Hepatocyte (in vitro differentiated cells): ENCODE measurements around the gene ATP6V0A1. TPM values are rescaled to one million over a fixed set of nuclear protein-coding genes. Genes with fewer than 3 reads are reported as not detected.

Experiments
- DNase-seq: peaks from one replicate; pipeline ENCODE4 v3.0.0-alpha.2; 2016; ENCODE audit warnings: low spot score
- H2AFZ ChIP-seq: fragments of 200-600 bp; sonication (generic); 2 replicates; pipeline ENCODE4 v1.6.0; 2016; ENCODE audit warnings: antibody characterized with exemption, mild to moderate bottlenecking
- H3K27ac ChIP-seq: fragments of 200-600 bp; sonication (generic); 2 replicates; pipeline ENCODE4 v1.5.1; 2016; ENCODE audit warnings: mild to moderate bottlenecking
- H3K27me3 ChIP-seq: fragments of 200-600 bp; sonication (generic); 2 replicates; pipeline ENCODE4 v1.6.1; 2016
- H3K36me3 ChIP-seq: fragments of 200-600 bp; sonication (generic); replicated peaks from 2 replicates; pipeline ENCODE4 v1.5.1; 2016; ENCODE audit warnings: low read depth; ENCODE audit not compliant: insufficient read depth
- H3K4me1 ChIP-seq: fragments of 200-600 bp; sonication (generic); 2 replicates; pipeline ENCODE4 v1.5.1; 2016; ENCODE audit warnings: mild to moderate bottlenecking, moderate library complexity; ENCODE audit not compliant: insufficient read depth
- H3K4me2 ChIP-seq: fragments of 200-600 bp; sonication (generic); 2 replicates; pipeline ENCODE4 v1.6.0; 2016
- H3K4me3 ChIP-seq: fragments of 200-600 bp; sonication (generic); 2 replicates; pipeline ENCODE4 v1.5.1; 2016; ENCODE audit warnings: mild to moderate bottlenecking
- H3K79me2 ChIP-seq: fragments of 200-600 bp; sonication (generic); 2 replicates; pipeline ENCODE4 v1.6.0; 2017; ENCODE audit warnings: mild to moderate bottlenecking
- H3K9me2 ChIP-seq: fragments of 200-600 bp; sonication (generic); replicated peaks from 2 replicates; pipeline ENCODE4 v1.6.0; 2017; ENCODE audit warnings: mild to moderate bottlenecking; ENCODE audit not compliant: insufficient read depth
- H3K9me3 ChIP-seq: fragments of 200-600 bp; sonication (generic); 2 replicates; pipeline ENCODE4 v1.5.1; 2016; ENCODE audit warnings: low read depth, mild to moderate bottlenecking
- H4K20me1 ChIP-seq: fragments of 200-600 bp; sonication (generic); 2 replicates; pipeline ENCODE4 v1.6.0; 2016; ENCODE audit warnings: mild to moderate bottlenecking; ENCODE audit not compliant: insufficient read depth, poor library complexity, severe bottlenecking
- CTCF ChIP-seq: fragments of 200-600 bp; sonication (generic); IDR thresholded peaks from 2 replicates; pipeline ENCODE4 v1.5.1; 2016; ENCODE audit warnings: antibody characterized with exemption, mild to moderate bottlenecking; ENCODE audit not compliant: poor library complexity
- EZH2 ChIP-seq: fragments of 200-600 bp; sonication (generic); IDR thresholded peaks from 2 replicates; pipeline ENCODE4 v1.6.1; 2016; ENCODE audit warnings: antibody characterized with exemption, mild to moderate bottlenecking, borderline replicate concordance
- EZH2phosphoT487 ChIP-seq: fragments of 200-600 bp; sonication (generic); IDR thresholded peaks from one replicate; pipeline ENCODE4 v1.6.1; 2018; ENCODE audit warnings: antibody characterized with exemption, mild to moderate bottlenecking, low read depth, moderate library complexity; ENCODE audit not compliant: unreplicated experiment, severe bottlenecking
- WGBS: methylation state at CpG from one replicate; pipeline ENCODE4 v1.1.6; 2016; ENCODE audit warnings: low lambda C conversion rate; ENCODE audit errors: missing lambda C conversion rate; 5-methylcytosine and 5-hydroxymethylcytosine counted together
- polyA plus RNA-seq: library from polyadenylated mRNA; unstranded; fragments of >200 nt; fragmentation: Nextera tagmentation; extraction: Ambion mirVana; gene quantifications from 2 replicates; pipeline ENCODE4 v1.2.1, GENCODE V29; 2016
- total RNA-seq: library from RNA; depleted of rRNA; stranded (reverse); fragments of >200 nt; gene quantifications from 2 replicates; pipeline ENCODE4 v1.2.3, GENCODE V29; 2014

ATP6V0A1 gene
- total and polyA plus RNA-seq, 2 experiments from 2014 or later = 63.4 to 71.4 TPM

GRCh38 chr17:42423766-42424165 is 34.9 kb upstream of the ATP6V0A1 start:
- Histone ChIP-seq H3K79me2 (peaks cover 28% of the 10 kb centered on the region), H3K4me1 (peaks cover 16% of the 10 kb centered on the region), H4K20me1 (peaks cover 9% of the 10 kb centered on the region), H3K9me3 (no peaks in the 10 kb centered on the region), H3K9me2 (no peaks in the 10 kb centered on the region), H3K4me2 (peak overlapping the region; percentile 83), H3K27me3 (no peaks in the 10 kb centered on the region), H3K4me3 (no peak overlapping the region), H3K27ac (peak overlapping the region; percentile 76), H3K36me3 (no peaks in the 10 kb centered on the region), H2AFZ (peak overlapping the region; percentile 21)
- DNase-seq = no peak
- no peak for TF ChIP-seq EZH2
- no peak for TF ChIP-seq EZH2phosphoT487
- WGBS = 75% methylated on average over 11 of the region's 11 CpGs

- no peak for DNase-seq
- WGBS = 89% methylated on average over 4 of the region's 4 CpGs
- Histone ChIP-seq H2AFZ (no peak overlapping the region), H3K27ac (no peak overlapping the region), H3K4me3 (no peak overlapping the region), H3K27me3 (no peaks in the 10 kb centered on the region), H3K9me3 (no peaks in the 10 kb centered on the region), H3K4me2 (no peak overlapping the region), H4K20me1 (peaks cover 9% of the 10 kb centered on the region), H3K9me2 (no peaks in the 10 kb centered on the region), H3K36me3 (no peaks in the 10 kb centered on the region), H3K79me2 (peaks cover 23% of the 10 kb centered on the region), H3K4me1 (peaks cover 20% of the 10 kb centered on the region)
- TF ChIP-seq CTCF (no peak), EZH2 (no peak), EZH2phosphoT487 (no peak)
Observed at GRCh38 chr17:42424991-42425610, 33.6 kb upstream of the ATP6V0A1 start.

GRCh38 chr17:42428141-42428944 is 30.3 kb upstream of the ATP6V0A1 start:
- Histone ChIP-seq H3K4me1 (peaks cover 24% of the 10 kb centered on the region), H3K4me2 (peak overlapping the region; percentile 26), H2AFZ (no peak overlapping the region), H3K36me3 (no peaks in the 10 kb centered on the region), H3K27ac (peak overlapping the region; percentile 68), H3K27me3 (no peaks in the 10 kb centered on the region), H3K9me2 (no peaks in the 10 kb centered on the region), H3K4me3 (no peak overlapping the region), H3K79me2 (no peaks in the 10 kb centered on the region), H4K20me1 (no peaks in the 10 kb centered on the region), H3K9me3 (no peaks in the 10 kb centered on the region)
- peak; percentile 89 for DNase-seq
- TF ChIP-seq EZH2phosphoT487 (no peak), CTCF (peak; percentile 68), EZH2 (no peak)
- 45% methylated on average over 4 of the region's 4 CpGs for WGBS
